Endothelial cell of umbilical vein (primary cell): ENCODE results near the gene TTLL10.

ENCODE experiments used
- CTCF ChIP-seq, 2 donors: IDR thresholded peaks; 1 replicate in 1 of 2; 2 replicates in 1 of 2; pipeline ENCODE4 v1.5.1; 2011; ENCODE audit warnings: low read length in 2 of 2, mild to moderate bottlenecking in 2 of 2, moderate library complexity in 2 of 2, control low read depth in 1 of 2, inconsistent platforms in 1 of 2, low read depth in 1 of 2; ENCODE audit not compliant: insufficient read depth in 1 of 2; ENCODE audit errors: extremely low read depth in 1 of 2
- POLR2AphosphoS5 ChIP-seq: IDR thresholded peaks from 2 replicates; pipeline ENCODE4 v1.6.1; 2012; ENCODE audit warnings: low read depth, mild to moderate bottlenecking, control low read depth, low read length, moderate library complexity; ENCODE audit not compliant: insufficient read depth

DNA sequence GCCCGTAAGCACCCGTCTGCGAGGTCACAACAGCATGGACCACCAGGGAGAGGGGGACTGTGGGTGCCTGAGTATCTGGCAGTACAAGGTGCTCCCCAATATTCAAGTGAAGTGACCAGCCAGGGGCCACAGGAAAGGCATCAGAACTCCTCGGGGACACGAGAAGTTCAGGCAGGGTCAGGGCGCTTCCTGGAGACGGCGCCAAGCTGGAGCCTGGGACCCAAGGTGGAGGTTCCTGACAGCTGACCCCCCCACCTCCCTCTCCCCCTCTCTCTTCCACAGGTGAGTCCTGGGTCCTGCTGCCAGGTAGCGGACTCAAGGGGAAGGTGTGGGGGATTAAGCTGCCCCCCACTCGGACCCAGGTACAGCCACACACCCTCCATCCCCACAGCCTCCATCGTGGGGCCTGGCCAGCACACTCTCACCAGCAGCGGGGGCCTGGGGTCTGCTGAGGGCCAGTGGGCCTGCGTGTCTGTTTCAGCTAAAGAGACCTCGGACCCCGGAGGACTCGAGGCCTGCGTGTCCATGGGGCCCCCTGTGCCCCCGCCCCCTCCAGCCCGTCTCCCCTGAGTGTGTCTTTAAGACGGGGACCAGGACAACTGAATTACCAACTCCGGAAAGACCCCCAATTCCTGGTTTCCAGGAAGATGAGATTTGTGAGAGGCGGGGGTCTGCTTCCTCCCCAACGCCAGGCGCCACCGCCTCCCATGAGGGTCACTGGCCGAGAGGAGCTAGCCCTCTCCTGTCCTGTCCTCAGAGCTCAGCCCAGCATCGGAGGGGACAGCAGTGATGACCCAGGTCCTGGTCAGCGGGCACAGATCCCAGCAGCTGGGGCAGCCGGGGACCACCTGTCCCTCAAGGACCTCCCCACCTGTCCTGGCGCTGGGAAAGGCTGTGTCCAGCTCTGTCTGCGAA, 26.5 kb downstream of the TTLL10 start:
- TF ChIP-seq CTCF (IDR thresholded peaks at IDR 0.05; ENCODE audit: extremely low read depth in 1 of 2, insufficient read depth in 1 of 2, low read depth in 1 of 2, low read length in 2 of 2) (no peak), POLR2AphosphoS5 (no peak)
